Activated CD8-positive, alpha-beta memory T cell treated with anti-CD3 and anti-CD28 coated beads, Interleukin-2, amount 50 U/mL, for 24 hours (primary cell): ENCODE results near the gene HEATR3.

Source experiments
- DNase-seq: peaks from one replicate; pipeline ENCODE4 v3.0.0-alpha.2; 2020; ENCODE audit errors: extremely low read depth

Gene HEATR3, protein sequence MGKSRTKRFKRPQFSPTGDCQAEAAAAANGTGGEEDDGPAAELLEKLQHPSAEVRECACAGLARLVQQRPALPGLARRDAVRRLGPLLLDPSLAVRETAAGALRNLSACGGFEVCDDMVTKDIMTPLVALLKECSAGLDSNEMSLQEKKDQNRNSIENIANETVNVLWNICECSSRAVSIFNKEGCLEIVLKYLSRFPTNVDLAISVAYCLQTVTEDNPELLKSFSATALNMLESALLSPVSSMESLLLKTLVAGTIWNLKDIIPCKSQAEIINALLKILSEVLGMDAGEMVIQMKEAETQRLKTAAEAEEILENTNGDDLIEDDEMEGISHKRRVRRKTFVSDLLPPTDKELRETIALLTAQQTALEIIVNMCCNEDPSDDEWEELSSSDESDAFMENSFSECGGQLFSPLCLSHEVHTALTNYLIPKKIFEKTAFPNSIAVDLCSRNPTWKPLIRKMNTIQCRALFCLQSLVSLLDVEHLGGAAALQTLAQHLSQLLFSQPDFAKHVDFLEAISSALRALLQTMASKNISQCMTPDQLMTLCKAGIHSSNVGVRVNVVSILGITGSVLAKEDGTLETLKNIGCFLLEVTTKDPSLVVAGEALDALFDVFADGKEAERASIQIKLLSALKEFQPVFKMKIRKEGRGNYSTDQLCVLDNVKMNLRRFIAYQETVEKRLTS

DNA sequence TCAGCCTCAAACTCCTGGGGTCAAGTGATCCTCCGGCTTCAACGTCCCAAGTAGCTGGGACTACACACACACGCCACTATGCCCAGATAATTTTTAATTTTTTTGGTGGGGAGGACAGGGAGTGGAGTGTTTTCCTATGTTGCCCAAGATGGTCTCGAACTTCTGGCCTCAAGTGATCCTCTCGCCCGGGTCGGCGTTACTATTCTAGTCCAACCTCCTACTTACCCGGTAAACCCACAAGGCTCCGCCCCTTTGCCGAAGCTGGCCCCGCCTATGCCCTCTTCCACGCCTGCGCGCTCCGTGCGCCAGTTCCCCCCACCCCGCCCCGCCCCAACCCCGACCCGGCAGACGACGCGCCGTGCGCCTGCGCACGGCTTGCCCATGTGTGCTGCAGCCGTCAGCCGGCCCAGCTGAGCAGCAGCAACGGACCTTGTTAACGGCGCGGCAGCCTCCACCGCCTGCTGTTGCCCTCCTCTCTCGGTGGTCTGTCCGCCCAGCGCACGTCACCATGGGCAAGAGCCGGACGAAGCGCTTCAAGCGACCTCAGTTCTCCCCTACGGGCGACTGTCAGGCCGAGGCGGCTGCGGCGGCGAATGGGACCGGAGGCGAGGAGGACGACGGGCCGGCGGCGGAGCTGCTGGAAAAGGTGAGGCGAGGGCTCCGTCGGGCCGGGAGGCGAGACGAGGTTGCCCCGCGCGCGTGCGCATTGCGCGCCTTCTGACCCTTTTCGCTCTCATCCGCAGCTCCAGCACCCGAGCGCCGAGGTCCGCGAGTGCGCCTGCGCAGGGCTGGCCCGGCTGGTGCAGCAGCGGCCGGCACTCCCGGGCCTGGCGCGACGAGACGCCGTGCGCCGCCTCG, at the start of gene HEATR3:
Gene HEATR3 (plus strand): TSS at position 347 of the 858 bp plus-strand sequence. CDS start 162 bp downstream, at position 509.
- peak; percentile 85 for DNase-seq

DNA sequence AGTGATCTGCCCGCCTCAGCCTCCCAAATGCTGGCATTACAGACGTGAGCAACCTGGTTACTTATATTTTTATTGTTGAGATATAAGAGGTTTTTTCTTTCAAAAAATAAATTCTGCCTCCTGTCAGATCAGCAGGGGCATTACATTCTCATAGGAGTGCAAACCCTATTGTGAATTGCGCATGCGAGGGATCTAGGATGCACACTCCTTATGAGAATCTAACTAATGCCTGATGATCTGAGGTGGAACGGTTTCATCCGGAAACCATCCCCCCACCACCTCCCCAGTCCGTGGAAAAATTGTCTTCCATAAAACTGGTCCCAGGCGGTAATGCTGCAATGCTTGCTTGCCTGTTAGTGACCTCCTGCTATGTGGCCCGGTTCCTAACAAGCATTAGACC, 48.2 kb upstream of the HEATR3 start:
- DNase-seq: no peak

DNA sequence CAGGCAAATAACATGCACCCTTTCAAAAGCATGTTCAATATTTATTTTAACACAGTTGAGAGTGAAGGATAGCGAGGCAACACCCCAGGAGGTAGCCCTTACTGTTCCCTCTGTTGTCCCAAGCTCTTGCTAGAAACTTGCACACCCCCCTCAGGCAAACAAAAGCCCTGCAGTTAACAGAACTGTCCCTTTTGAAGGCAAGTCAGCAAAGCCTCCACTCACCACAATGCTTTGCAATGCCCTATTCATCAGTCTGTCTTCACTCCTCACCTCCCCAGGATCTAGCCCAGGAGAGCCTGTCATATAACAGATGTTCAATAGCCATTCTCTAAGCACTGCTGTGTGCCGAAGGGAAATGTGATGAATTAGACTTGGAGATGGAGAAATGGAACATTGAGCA, 44.2 kb upstream of the HEATR3 start:
- no peak for DNase-seq

DNA sequence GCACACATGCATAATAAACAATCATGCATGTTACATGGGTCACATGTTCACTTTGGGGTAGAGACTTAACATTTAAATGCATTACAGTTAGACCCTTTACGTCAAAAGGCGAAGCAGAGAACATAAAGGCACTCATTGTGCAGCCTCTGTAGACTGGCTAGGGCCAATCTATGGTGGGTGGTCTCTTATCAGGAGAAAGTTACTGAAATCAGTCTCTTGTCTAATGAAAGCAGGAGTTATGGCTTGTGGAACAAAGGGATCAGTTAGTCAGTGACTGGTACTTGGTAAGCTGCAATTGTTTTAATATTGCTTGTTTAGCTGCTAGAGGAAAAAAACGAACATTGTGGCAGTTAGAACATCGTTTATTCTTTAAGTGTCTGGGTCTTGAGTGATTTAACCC, 42.1 kb upstream of the HEATR3 start:
- no peak for DNase-seq

DNA sequence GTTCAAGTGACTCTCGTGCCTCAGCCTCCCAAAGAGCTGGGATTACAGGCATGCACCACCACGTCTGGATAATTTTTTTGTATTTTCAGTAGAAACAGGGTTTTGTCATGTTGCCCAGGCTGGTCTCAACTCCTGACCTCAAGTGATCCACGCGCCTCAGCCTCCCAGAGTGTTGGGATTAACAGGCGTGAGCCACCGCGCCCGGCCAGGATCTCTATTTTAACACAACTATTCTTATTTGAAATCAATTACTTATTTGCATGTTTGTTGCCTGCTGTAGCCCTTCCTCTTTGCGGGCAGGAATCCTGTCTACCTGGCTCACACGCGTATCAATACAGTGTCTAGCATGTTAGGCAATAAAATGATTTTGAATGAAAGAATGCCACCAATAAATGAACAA, 41.6 kb upstream of the HEATR3 start:
- DNase-seq: no peak

DNA sequence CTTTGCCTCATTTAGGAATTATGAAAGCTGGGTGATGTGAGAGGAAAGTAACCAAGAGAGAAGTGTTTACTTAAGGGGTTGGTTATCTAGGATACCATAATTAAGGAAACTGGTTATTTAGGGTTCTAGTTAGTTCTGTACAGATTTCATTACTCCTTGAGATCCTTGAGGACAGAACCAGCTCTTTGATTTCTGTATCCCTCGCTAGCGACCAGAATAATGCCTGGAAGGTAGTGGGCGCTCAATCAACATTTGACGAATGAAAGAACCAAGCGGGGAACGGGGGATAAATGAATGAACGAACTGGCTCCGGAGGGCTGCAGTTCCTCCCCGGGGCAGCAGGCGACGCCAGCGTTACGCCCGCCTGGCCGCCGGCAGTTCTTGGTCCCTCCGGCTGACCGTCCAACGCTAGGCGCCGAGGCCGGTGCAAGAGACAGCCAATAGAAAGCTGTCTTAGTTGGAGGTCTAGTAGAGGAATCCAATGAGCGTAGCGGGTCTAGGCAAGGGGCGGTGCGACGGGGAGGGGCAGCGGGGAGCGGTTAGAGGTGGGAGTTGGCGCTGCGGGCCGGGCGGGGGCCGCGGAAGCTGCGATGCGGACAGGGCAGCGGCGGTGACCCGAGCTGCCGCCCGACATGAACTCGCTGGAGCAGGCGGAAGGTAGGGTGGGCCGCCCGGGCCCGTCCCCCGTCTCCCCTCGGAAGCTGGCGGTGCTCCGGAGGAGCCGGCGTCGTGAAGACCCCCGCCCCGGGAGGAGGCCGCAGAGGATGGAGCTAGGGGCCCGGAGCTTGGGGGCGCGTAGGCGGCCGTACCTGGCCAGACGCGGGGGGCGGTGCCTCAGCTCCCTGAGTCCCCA, 40.9 kb upstream of the HEATR3 start, which contains the start of gene CNEP1R1:
Gene CNEP1R1 (plus strand): TSS at position 542 of the 853 bp plus-strand sequence. CDS start 91 bp downstream, at position 633.
- DNase-seq: peak; percentile 86

DNA sequence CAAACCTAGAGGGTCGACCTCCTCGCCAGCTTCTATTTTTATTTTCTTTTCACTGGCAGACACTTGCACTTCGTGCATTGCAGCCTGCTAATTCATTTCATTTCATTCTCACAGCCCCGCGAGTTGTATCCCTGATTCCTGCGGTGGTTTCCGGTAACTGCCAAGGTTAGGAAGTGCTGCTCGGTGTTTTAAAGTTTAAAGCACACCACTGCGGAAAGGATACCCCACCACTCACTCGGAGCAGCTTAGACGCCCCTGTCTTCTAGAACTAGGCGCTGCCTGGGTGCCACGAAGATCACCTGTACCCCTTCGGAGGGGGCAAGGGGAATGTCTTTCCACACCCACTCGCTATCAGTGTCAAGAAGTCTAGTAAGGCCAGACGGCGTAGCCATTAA, 40.2 kb upstream of the HEATR3 start:
- no peak for DNase-seq

DNA sequence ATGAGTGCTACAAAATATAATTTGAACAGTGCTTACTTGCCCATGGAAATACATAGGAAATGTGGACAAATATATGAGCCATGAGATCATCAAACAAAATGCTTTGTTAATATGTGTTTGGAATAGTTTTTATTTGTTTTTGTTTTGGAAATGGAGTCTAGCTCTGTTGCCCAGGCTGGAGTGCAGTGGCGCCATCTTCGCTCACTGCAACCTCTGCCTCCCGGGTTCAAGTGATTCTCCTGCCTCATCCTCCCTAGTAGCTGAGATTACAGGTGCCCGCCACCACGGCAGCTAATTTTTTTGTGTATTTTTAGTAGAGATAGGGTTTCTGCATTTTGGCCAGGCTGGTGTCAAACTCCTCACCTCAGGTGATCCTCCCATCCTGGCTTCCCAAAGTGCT, 37.9 kb upstream of the HEATR3 start:
- DNase-seq: no peak

DNA sequence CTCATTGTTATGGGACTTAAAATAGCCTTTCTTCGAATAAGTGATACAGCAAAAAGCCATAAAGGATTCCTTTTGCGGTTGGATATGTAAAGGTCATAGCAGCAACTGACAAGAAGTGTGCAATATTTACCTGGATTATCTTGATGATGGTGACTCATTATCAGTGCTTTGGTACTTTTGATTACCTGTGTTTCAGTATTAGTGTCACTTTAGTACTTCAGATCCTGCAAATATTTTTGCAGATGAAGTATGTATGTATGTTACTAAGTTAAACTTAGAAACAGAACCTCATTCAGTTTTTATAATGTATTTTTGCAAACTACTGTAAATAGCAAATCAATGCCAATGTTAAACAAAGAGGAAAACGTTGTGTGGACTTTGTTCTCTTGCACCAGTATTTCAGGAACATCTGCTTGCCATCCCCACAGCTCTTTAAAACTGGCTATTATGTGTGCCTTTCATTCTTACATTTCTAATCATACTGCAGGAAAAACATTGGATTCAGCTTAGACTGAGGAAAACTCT, 30.2 kb upstream of the HEATR3 start:
- no peak for DNase-seq

DNA sequence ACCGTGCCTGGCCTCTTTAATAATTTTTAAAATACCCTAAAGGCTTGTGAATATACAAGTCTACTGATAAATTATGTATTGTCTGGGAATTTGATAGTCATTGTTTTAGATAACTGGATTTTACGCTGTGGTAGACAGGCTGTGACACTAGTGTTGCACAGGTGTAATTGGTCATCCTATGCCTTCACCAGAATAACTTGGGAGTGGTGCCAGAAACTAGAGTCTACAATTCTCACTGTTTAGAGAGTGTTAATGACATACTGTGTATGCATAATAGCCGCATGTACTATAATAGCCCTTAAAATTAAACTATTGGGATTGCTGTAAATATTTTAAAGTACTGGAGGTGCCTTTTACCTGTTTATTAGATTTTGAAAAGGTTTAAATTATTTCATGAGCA, 29.3 kb upstream of the HEATR3 start:
- no peak for DNase-seq

DNA sequence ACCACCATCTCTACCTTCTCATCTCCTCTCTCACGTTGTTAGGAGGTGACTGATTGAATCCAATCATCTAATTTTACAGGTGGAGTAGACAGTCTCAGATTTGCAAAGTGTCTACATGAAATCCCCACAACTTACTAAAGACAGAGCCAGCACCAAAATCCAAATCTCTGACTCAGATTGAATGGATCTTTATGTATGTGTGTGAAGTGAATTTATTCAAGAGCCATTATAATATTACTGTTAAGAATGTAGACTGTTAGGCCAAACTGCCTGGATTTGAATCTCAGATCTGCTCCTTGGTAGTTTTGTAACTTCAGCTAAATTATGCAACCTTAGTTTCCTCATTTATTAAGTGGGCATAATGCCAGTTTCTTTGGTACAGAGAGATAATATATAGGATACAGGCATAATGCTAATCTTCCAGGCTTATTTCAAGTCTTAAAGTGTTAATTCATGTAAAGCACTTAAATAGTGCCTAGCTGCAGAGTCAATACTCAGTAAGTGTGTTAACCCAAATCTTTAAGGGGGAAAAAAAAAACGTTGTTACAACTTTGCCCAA, 28.0 kb upstream of the HEATR3 start:
- DNase-seq: no peak

DNA sequence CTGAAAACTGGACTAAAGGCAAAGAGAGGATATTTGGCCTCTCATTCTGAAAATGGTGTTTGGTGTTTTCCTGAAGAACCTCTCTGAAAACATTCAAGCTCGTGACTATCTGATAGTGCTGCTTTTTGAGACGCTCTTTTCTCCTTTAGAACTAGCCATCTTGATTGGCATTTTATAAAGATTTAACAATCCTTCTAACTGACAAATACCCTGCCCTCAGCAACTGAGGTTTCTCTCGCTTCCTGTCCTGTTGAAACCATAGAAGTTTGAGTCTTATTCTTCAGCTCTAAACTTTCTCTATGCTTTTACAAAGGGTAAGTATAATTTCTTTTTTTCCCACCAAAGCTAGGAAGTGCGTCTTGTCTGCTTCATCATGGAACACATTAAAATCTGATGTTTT, 27.5 kb upstream of the HEATR3 start:
- no peak for DNase-seq

DNA sequence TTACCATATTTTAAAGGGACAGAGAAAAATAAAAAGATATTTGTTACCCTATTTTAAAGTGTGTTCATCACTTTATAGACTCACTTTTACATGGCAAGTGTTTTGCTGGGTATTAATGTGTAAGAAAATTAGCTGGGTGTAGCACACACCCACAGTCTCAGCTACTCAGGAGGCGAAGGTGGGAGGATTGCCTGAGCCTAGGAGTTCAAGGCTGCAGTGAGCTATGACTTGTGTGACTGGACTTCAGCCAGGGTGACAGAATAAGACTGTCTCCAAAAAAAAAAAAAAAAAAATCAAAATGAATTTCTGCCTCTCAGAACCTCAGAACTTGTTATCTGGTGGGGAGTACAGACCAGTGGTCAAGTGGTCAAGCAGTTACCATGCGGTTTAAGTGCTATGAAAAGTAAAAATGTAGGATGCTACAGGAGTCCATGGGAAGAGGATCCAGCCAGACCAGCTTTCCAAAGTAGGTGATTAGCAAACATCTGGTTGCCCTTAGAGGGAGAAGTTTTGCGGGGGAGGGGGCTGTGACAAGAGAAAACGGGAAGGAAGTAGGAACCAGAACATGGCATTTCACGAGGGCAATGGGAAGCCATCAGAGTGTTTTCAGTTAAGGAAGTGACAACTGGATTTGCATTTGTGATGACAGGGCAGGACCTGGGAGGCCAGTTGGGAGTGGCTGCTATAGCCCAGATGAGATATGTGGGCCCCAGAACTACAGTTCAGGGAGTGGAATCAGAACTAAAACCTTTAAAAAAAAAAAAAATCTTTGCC, 26.8 kb upstream of the HEATR3 start:
- no peak for DNase-seq

DNA sequence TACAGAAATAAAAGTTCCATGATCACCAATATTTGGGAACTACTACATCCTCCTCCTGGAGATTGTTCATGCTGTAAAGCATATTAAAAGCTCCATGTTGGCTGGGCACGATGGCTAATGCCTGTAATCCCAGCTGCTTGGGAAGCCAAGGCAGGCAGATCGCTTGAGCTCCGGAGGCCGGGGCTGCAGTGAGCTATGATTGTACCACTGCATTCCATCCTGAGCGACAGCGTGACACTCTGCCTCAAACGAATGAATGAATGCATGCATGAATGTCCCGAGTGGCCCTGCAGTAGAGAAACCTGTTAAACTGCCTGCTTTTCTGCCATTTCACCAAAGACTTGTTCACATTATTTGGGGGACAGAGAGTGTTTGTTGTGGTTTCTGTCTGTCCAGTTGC, 25.8 kb upstream of the HEATR3 start:
- DNase-seq: no peak

DNA sequence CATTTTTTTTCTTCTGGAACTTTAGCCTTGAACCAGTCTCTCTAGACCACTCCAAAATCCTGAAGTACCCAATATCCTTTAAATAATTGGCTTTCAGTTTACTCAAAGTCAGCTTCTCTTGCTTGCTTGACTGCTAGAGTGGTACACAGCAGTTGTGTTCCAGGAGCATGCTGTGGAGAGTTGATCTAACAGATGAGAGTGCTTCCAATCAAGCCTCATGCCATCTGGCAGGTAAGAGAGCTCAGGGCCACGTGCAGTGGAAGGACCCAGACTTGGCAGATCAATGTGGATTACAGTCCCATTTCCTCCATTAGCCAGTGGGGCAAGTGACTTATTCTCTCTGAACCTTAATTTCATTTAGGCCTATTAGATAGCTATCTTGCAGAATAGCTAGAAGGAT, 25.1 kb upstream of the HEATR3 start:
- no peak for DNase-seq

DNA sequence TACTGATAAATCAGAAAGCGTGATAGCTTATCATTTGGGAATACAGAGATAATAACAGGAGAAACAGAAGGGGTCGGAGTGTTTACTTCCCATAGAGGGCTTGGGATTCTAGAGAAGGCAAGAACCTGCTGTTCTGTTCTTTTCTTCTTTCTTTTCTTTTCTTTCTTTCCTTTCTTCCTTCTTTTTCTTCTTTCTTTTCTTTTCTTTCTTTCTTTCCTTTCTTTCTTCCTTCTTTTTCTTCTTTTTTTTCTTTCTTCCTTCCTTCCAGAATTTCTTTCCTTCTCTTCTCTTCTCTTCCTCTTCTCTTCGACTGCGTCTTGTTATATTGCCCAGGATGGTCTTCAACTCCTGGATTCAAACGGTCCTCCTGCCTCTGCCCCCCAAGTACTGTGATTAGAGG, 22.4 kb upstream of the HEATR3 start:
- DNase-seq: no peak

DNA sequence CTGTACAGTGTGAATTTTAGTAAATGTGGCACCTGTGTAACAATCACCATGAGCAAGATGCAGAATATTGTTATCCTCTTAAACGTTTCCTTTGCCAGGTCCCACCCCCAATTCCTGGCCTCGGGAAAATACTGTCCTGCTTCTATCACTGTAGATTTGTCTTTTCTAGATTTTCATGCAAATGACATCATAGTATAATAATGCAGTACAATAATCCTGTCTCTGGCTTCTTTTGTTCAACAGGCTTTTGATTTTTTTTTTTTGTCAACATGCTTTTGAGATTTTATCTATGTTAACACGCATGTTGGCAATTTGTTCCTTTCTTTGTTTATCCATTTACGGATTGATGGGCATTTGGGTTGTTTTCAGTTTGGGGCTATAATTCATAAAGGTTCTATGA, 20.4 kb upstream of the HEATR3 start:
- no peak for DNase-seq

DNA sequence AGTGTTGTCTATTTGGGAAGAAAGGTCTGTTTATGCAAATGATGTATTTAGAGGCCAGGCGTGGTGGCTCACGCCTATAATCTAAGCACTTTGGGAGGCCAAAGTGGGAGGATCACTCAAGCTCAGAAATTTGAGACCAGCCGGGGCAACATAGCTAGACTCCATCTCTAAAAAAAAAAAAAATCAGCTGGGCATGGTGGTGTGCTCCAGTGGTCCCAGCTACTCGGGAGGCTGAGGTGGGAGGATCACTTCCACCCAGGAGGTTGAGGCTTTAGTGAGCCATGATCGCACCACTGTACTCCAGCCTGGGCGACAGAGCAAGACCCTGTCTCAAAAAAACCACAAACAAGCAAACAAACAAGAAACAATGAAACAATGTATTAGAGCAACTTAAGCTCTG, 18.9 kb upstream of the HEATR3 start:
- no peak for DNase-seq

DNA sequence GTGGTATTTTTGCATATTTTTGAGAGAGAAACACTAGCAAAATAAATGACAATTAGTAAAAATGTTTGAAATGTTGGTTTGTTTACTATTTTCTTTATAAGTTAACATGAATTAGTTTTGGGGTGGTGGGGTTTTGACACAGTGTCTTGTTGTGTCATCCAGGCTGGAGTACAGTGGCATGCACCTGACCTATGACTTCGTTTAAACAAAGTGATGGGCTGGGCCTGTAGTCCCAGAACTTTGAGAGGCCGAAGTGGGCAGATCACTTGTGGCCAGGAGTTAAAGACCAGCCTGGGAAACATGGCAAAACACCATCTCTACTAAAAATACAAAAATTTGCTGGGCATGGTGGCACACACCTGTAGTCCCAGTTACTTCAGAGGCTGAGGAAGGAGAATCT, 17.9 kb upstream of the HEATR3 start:
- no peak for DNase-seq

DNA sequence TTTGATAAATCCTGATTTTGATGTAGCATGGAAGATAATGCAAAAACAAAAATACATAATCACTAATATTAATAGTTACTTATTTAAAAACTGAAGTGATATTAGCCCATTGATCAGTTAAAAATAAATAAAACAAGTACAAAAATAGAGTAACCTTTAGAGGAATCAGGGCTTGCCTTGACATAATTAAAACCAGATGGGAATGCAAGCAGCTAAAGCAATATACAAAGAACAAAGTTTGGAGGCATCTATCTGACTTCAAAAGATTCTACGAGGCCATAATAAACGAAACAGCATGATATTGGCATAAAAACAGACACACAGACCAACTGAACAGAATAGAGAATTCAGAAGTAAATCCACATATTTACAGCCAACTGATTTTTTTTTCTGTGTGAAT, 15.0 kb upstream of the HEATR3 start:
- DNase-seq: no peak
